Measurements from ENCODE around the gene ZNF665.
"Not testable (repeated sequence)": the region's sequence is repeated elsewhere in the genome, so short reads cannot be mapped to it uniquely, and the experiment has no call there.

ZNF665 gene

DNA sequence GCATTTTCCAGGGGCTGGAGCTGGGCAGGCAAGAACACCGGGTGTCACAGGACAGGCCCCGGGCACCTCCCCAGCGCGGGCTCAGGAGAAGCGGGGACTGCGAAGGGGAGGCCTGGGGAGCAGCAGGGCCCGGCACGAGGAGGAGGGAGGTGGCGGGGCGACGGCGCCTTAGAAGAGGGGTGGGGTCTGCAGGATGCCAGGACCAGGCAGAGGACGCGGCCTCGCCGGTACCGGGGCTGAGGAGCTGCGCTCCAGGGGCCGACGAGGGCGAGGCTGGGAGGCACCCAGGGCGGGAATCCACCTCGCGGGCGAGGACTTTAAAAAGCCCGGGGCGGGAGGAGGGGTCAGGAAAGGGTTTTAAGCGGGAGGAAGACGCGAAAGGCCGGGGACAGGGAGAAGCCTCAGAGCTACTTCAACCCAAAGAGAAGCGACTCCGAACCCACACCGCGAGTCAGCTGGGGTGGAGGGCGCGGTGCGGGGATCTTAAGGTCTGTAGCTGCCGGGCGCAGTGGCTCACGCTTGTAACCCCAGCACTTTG is 35.0 kb downstream of the ZNF665 start:
- no peak for FAIRE-seq
- DNase-seq (ENCODE audit: insufficient read length, low spot score): no peak

DNA sequence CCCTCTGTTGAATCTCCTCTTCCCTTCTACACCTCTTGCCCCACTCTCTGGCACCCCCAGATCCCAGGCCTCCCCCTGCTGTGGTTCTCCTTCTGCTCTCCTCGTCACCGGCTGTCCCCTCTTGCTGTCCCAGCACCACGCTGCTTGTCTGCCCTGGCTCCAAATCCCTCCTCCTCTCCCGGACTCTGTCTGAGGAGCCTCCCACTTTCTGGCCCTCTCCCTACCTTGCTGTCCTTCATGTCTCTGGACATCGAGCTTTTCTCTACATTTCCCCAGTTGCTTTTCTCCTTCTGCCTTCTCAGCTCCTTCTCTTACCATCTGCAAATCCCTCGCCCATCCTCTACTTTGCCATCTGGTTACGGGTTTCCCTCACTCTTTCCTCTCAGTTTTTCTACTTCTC is 35.5 kb downstream of the ZNF665 start:
- FAIRE-seq: no peak
- DNase-seq (ENCODE audit: insufficient read length, low spot score): no peak

DNA sequence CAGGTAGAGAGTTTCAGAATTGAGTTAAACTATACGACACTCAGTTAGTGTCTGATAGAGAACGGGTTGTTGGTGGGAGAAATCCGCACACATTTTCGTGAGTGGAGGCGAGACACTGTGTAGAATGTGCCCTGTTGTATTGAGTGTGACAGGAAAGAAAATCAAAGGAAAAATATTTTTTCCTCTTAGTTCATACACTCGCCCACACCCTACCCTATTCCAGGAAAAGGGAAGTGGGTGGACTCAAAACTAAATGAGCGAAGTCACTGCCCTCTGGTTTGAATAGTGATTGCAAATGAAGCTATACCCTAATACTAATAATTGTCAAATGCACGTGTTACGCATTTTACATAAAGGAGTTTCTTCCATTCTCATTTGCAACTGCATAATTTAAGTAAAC is 36.3 kb downstream of the ZNF665 start:
- no peak for FAIRE-seq
- no peak for DNase-seq (ENCODE audit: insufficient read length, low spot score)

DNA sequence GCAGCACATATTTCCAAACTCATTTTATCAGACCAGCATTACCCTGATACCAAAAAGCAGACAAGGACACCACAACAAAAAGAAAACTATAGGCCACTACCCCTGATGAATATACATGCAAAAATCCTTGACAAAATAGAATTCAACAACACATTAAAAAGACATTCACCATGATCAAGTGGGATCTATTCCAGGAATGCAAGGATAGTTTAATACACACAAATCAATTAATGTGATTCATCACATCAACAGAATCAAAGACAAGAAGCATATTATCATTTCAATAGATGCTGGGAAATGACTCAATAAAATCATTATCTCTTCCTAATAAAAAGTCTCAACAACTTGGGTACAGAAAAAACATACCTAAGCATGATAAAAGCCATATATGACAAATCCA is 45.5 kb downstream of the ZNF665 start:
- DNase-seq (ENCODE audit: insufficient read length, low spot score): no peak
- no peak for FAIRE-seq

DNA sequence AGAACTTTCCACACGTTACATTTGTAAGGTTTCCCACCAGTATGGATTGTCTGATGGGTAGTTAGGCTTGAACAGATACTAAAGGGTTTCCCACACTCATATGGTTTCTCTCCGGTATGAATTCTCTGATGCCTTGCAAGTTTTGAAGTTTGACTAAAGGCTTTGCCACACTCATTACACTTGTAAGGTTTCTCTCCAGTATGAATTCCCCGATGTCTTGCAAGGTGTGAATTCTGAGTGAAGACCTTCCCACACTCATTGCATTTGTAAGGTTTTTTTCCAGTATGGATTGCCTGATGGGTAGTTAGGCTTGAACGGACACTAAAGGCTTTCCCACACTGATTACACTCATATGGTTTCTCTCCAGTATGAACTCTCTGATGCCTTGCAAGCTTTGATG is 52.8 kb downstream of the ZNF665 start:
- FAIRE-seq (no peak), DNase-seq (ENCODE audit: insufficient read length, low spot score) (no peak)

DNA sequence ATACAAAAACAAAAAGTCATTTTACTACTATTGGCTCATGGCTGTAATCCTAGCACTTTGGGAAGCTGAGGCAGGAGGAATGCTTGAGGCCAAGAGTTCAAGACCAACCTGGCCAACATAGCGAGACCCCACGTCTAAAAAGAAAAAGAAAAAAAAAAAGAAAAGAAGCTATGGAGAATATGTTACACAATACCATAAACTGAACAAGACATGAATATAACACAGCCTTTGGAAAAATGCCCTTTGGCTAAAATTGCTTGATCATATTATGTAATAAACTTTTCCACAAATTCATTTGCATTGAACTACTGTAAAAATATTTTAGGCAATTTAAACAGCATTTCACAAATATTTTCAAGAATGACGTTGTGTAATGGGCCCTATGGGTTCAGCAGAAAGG is 56.7 kb downstream of the ZNF665 start:
- FAIRE-seq: no peak
- DNase-seq (ENCODE audit: insufficient read length, low spot score): no peak

DNA sequence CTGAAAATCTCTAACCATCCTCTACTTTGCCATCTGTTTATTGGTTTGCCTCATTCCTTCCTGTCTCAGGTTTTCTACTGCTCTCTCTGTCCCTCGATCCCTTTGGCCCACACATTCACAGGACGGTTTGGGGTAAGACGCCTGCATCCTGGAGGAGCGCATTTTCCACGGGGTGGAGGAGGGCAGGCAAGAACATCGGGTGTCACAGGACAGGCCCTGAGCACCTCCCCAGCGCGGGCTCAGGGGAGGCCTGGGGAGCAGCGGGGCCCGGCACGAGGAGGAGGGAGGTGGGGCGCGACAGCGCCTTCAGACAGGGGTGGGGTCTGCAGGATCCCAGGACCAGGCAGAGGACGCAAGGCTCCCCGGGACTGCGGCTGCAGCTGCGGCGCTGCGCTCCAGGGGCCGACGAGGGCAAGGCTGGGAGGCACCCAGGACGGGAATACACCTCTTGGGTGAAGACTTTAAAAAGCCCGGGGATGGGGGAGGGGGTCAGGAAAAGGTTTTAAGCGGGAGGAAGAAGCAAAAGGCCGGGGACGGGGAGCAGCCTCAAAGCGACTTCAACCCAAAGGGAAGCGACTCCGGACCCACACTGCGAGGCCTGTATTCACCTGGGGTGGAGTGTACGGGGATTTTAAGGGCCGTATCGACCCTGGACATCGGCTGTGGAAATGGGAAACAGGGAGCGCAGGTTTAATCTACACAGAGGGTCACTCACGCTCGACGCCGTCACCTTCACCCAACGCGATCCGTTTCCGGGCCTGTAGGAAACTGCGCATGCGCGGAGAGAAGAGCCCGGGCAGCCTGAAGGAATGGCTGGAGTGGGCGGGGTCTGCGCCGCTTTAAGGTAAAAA is 60.8 kb downstream of the ZNF665 start, which contains the start of gene ZNF415:
Gene ZNF415 (minus strand): TSS at position 770 of the 851 bp plus-strand sequence. CDS start 10,234 bp downstream, outside the sequence.
- no peak for FAIRE-seq
- DNase-seq (ENCODE audit: insufficient read length, low spot score): peak; percentile 51

DNA sequence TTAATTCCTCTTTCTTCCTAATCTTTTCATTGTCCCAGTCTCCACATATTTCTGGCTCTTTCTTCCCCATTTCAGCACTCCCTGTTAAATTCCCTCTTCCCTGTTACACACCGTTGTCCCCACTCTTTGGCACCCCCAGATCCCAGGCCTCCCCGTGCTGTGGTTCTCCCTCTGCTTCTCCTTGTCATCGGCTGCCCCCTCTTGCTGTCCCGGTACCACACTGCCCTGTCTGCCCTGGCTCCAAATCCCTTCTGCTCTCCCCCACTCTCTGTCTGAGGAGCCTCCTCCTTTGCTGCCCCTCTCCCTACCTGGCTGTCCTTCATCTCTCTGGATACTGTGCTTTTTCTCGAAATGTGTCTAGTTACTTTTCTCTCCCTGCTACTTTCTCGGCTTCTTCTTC is 61.4 kb downstream of the ZNF665 start:
- no peak for DNase-seq (ENCODE audit: insufficient read length, low spot score)
- no peak for FAIRE-seq

DNA sequence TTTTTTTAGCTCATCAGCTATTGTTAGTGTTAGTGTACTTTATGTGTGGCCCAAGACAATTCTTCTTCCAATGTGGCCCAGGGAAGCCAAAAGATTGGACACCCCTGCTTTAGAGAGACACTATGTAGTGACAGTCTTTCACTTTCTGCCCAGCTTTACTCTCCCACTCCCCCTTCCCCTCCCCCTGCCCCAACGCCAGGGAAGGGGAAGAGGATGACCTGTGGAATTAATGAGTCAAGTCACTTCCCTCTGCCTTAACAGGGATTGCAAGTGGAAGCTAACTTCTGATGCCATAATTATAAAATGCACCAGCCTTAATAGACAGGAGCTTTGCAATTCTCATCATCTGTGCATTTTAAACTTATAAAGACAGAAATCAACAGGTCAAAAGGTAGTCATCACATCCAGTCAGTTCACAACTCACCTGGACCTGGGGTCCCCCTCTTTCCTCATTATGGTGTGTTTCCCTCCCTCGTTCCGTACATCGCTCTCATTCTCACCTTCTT is 62.0 kb downstream of the ZNF665 start:
- FAIRE-seq (no peak), DNase-seq (ENCODE audit: insufficient read length, low spot score) (no peak)

DNA sequence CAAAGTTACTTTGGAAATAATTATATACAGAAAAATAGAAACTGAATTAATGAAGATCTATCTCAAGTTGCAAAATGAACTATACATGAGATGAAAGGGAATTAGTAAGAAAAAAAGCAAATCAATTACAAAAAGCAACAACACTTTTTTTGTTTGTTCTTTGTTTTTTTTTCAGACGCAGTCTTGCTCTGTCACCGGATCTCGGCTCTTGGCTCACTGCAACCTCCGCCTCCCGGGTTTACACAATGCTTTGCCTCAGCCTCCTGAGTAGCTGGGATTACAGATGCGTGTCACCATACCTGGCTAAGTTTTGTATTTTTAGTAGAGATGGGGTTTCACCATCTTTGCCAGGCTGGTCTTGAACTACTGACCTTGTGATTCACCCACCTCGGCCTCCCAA is 62.7 kb downstream of the ZNF665 start:
- FAIRE-seq: no peak
- no peak for DNase-seq (ENCODE audit: insufficient read length, low spot score)

DNA sequence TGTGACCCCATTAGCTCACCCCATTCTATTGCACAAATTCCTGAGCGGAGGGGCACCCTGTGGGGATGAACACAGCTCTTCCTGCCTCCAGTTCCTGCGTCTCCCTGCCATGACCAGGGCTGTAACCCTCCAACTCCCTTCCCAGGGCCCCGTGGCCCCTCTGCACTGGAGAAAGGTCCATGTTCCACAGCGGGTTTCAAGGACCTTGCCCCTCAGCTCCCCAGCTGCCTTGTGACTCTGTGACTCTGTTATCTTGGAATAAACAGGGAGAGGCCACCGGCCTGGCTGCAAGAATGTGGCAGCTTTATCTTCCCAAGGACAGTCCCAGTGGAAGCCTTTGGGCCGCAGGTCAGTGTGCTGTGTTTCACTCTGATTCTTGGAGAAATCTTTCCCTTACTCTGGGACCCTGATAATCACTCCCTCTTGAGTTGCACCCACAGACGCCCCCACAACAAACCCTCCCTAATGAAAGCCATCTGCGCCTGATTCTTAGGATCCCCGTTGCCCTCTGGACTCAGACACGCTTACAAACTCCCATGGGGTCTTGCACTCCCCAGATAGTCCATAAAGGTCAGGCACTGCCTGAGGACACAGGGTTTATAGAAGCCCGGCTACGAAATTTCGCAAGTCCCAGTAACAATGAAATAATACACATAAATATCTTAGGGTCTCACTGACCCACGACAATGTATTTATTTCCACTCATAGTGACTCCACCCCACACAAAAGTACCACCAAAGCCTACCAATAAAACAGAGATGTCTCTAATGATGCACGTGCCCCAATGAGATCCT is 66.2 kb downstream of the ZNF665 start:
- peak; percentile 49 for FAIRE-seq
- not testable (repeated sequence) for DNase-seq (ENCODE audit: insufficient read length, low spot score)

DNA sequence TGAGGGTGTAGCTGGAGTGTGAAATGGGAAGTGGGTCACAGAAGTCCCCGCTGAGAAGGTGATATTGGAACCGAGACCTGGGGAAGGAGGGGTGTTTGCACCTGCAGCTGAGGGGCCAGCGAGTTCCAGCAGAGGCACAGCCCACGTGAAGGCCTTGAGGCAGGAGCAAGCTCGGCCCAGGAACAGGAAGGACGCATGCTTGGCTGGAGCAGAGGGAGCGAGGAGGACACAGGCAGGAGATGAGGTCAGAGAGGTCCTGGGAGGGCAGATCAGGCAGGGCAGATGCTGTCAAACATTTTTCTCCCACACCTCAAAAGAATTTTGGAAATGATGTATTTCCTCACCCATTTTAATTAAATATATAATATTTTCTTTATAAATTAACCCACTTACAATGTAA is 69.8 kb downstream of the ZNF665 start:
- DNase-seq (ENCODE audit: insufficient read length, low spot score): no peak
- FAIRE-seq: no peak
